Mesothelial cell of epicardium (in vitro differentiated cells): ENCODE measurements around the gene TPI1. TPM values are rescaled to one million over a fixed set of nuclear protein-coding genes. Genes with fewer than 3 reads are reported as not detected.

Experiments
- DNase-seq, 2 experiments: peaks; one replicate each; pipeline ENCODE4 v3.0.0; 2021; ENCODE audit warnings: low spot score in 2 of 2; ENCODE audit not compliant: unreplicated experiment in 2 of 2
- H3K27ac Mint-ChIP-seq: 2 replicates; pipeline ENCODE4 v1.8.0; 2021; ENCODE audit warnings: mixed read lengths
- H3K27me3 Mint-ChIP-seq: 2 replicates; pipeline ENCODE4 v1.8.0; 2021; ENCODE audit warnings: low read depth, mixed read lengths
- H3K36me3 Mint-ChIP-seq: 2 replicates; pipeline ENCODE4 v1.8.0; 2021; ENCODE audit warnings: mixed read lengths
- H3K4me1 Mint-ChIP-seq: 2 replicates; pipeline ENCODE4 v1.8.0; 2021; ENCODE audit warnings: mixed read lengths
- H3K4me3 Mint-ChIP-seq: 2 replicates; pipeline ENCODE4 v1.8.0; 2021; ENCODE audit warnings: mild to moderate bottlenecking, moderate library complexity, mixed read lengths
- H3K9me3 Mint-ChIP-seq: 2 replicates; pipeline ENCODE4 v1.8.0; 2021; ENCODE audit warnings: mixed read lengths
- total RNA-seq: library from RNA; stranded (reverse); gene quantifications from 3 replicates; pipeline ENCODE4 v1.2.1, GENCODE V29; 2021
- TF ChIP-seq, protein P1 (sequence below): fragments of 200-600 bp; sonication (generic); IDR thresholded peaks from one replicate; pipeline ENCODE4 v1.5.0; 2021; ENCODE audit warnings: antibody characterized with exemption; ENCODE audit not compliant: unreplicated experiment

TPI1 gene
- total RNA-seq, 1 donor from 2014 or later: 473 TPM

DNA sequence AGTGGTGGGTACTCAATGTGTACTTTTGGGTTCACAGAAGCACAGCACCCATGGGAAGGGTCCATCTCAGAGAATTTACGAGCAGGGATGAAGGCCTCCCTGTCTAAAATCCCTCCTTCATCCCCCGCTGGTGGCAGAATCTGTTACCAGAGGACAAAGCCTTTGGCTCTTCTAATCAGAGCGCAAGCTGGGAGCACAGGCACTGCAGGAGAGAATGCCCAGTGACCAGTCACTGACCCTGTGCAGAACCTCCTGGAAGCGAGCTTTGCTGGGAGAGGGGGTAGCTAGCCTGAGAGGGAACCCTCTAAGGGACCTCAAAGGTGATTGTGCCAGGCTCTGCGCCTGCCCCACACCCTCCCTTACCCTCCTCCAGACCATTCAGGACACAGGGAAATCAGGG, 47.2 kb upstream of the TPI1 start:
- no peak overlapping the region for H3K27ac Mint-ChIP-seq
- no peak overlapping the region for H3K4me3 Mint-ChIP-seq
- H3K9me3 Mint-ChIP-seq: no peaks in the 10 kb centered on the region
- H3K4me1 Mint-ChIP-seq: peaks cover 51% of the 10 kb centered on the region
- peaks cover 9% of the 10 kb centered on the region for H3K27me3 Mint-ChIP-seq
- H3K36me3 Mint-ChIP-seq: no peaks in the 10 kb centered on the region
- DNase-seq: no peak
- TF ChIP-seq, protein P1, sequence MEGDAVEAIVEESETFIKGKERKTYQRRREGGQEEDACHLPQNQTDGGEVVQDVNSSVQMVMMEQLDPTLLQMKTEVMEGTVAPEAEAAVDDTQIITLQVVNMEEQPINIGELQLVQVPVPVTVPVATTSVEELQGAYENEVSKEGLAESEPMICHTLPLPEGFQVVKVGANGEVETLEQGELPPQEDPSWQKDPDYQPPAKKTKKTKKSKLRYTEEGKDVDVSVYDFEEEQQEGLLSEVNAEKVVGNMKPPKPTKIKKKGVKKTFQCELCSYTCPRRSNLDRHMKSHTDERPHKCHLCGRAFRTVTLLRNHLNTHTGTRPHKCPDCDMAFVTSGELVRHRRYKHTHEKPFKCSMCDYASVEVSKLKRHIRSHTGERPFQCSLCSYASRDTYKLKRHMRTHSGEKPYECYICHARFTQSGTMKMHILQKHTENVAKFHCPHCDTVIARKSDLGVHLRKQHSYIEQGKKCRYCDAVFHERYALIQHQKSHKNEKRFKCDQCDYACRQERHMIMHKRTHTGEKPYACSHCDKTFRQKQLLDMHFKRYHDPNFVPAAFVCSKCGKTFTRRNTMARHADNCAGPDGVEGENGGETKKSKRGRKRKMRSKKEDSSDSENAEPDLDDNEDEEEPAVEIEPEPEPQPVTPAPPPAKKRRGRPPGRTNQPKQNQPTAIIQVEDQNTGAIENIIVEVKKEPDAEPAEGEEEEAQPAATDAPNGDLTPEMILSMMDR: no peak

DNA sequence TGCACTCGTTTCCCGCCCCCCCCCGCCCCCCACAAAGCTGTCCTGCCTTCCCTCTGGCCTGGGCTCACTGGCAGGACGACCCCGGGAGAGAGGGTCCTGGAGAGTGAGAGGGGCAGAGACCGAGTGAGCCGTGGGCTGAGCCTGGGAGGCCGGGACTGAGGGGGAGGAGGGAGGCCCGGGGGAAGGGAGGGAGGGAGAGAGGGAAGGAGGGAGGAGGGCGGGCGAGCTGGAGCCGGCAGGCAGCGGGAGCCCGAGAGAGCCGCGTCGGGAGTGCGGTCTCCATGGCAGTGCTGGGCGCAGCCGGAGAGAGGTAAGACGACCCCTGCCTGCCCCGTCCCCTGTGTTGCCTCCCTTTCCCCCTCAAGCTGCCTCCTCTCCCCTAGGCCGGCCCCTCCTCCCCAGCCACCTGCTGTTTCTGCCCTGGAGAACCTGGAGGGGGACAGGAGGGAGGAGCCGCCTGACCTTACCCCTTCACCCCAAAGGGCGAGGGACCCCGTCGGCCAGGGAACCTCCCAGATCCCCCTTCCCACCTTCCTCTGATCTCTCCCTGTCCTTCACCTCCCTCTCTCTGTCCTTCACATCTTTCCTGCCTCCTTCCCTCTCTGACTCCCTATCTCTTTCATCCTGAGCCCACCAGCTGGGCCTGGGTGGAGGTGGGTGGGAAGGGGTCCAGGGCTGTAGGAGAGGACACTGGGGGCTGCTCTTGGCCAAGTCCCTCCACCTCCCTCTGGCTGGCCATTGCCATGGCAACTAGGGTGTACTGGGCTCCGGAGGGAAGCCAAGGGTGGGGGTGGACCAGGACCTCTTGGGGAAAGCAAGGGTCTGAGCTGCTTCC, 45.5 kb upstream of the TPI1 start, which contains the start of gene GPR162:
TSS of gene GPR162 (plus strand) at position 231 of the 835 bp plus-strand sequence. CDS start 2,078 bp downstream, outside the sequence.
- Mint-ChIP-seq H3K4me1 (peaks cover 54% of the 10 kb centered on the region), H3K27me3 (peaks cover 14% of the 10 kb centered on the region), H3K36me3 (no peaks in the 10 kb centered on the region)

DNA sequence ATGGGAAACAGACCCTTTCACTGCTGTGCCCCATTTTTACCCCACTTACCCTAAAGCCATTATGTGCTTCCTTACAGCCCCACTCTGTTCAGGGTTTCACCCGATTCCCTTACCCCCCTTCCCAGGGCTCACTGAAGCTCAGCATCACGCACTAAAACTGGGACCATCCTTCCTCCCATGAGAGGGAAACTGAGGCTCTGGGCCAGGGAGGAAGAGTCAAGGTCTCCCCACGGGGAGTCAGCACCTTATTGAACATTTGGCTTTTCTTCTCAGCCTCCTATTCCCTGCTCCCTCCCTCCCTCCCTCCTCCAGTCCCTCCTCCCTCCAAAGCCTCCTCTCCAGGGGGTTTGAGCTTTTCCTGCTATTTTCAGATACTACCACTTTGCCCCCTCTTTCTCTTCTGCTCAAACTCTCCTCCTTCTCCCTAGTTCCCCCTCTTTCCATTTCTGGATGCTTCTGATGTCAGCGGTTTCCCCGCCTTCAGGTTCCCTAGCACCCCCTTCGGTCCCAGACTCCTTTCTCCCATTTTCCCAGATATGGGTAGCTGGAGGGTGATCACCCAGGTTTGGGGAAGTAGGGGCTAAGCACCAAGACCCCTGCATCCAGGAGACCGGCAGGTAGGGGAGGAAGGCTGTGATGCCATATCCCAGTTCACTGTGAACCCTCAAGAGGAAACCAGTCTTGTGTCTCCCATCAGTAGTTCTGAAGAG, 44.8 kb upstream of the TPI1 start:
- DNase-seq: no peak
- H3K27me3 Mint-ChIP-seq: peaks cover 14% of the 10 kb centered on the region
- peaks cover 60% of the 10 kb centered on the region for H3K4me1 Mint-ChIP-seq
- TF ChIP-seq, protein P1: no peak
- H3K9me3 Mint-ChIP-seq: no peaks in the 10 kb centered on the region
- H3K4me3 Mint-ChIP-seq: peak overlapping the region; percentile 75
- no peak overlapping the region for H3K27ac Mint-ChIP-seq
- H3K36me3 Mint-ChIP-seq: no peaks in the 10 kb centered on the region

More for the DNA sequence above, 45.5 kb upstream of the TPI1 start, which contains the start of gene GPR162:
- no peaks in the 10 kb centered on the region for H3K9me3 Mint-ChIP-seq
- DNase-seq: peak in 1 of 2 experiments; percentile 59
- H3K27ac Mint-ChIP-seq: peak within 1 kb of the TSS; percentile 89
- H3K4me3 Mint-ChIP-seq: peak within 1 kb of the TSS; percentile 75
- TF ChIP-seq, protein P1: no peak

DNA sequence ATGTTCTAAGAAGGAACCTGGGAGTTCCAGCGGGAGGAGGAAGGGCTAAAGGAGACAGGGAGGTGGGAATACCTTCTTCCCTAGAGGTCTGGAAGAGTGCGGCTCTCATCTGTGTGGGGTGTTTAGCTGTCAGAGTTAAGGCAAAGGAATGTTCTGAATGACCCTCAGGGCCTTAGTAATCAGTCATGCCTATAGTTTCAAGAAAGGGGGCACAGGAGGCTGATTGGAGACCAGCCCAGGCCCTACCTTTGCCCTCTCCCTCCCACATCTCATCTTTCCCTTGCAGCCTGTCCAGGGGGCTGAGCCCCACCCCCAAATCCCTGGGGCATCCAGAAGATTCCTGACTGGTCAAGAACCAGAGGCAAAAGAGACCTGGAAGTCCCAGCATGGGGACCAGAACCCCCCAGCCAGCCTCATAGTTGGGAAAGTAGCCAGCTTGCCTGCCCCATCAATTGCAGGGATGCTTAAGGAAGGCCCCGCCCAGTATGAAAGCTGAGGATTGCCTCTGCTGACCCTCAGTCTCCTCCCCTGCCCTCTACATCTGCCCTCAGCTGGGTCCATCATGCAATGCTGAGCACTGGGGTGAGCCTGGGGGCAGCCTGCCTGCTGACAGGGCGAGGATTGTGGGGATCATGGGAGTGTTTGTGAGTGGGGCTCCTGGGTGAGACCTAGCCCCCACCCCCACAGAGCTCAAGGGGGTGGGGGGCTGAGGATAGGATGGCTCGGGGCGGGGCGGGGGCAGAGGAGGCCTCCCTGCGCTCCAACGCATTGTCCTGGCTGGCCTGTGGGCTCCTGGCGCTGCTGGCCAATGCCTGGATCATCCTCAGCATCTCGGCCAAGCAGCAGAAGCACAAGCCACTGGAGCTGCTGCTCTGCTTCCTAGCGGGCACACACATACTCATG, 43.9 kb upstream of the TPI1 start:
- peaks cover 14% of the 10 kb centered on the region for H3K27me3 Mint-ChIP-seq
- TF ChIP-seq, protein P1: no peak
- no peaks in the 10 kb centered on the region for H3K36me3 Mint-ChIP-seq
- no peak overlapping the region for H3K4me3 Mint-ChIP-seq
- peaks cover 61% of the 10 kb centered on the region for H3K4me1 Mint-ChIP-seq
- DNase-seq: no peak
- no peaks in the 10 kb centered on the region for H3K9me3 Mint-ChIP-seq
- H3K27ac Mint-ChIP-seq: no peak overlapping the region

DNA sequence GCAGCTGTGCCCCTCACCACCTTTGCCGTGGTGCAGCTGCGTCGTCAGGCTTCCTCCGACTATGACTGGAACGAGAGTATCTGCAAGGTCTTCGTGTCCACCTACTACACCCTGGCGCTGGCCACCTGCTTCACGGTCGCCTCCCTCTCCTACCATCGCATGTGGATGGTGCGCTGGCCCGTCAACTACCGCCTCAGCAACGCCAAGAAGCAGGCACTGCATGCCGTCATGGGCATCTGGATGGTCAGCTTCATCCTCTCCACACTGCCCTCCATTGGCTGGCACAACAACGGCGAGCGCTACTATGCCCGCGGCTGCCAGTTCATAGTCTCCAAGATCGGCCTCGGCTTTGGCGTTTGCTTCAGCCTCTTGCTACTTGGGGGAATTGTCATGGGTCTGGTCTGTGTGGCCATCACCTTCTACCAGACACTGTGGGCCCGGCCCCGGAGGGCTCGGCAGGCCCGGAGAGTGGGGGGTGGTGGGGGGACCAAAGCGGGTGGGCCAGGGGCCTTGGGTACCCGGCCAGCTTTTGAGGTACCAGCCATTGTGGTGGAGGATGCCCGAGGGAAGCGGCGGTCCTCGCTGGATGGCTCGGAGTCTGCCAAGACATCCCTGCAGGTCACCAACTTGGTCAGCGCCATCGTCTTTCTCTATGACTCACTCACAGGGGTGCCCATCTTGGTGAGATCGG, 43.1 kb upstream of the TPI1 start:
- no peak overlapping the region for H3K4me3 Mint-ChIP-seq
- H3K27me3 Mint-ChIP-seq: peaks cover 14% of the 10 kb centered on the region
- TF ChIP-seq, protein P1: no peak

More for the DNA sequence above, 43.1 kb upstream of the TPI1 start:
- Mint-ChIP-seq H3K36me3 (no peaks in the 10 kb centered on the region), H3K27ac (no peak overlapping the region), H3K4me1 (peaks cover 57% of the 10 kb centered on the region), H3K9me3 (no peaks in the 10 kb centered on the region)
- DNase-seq: no peak
